Measurements from ENCODE around the gene ZNF205. TPM values are rescaled to one million over a fixed set of nuclear protein-coding genes. Genes with fewer than 3 reads are reported as not detected.

The ZNF205 gene
- total RNA-seq, 1 donor from 2014 or later, result 15.4 TPM

DNA sequence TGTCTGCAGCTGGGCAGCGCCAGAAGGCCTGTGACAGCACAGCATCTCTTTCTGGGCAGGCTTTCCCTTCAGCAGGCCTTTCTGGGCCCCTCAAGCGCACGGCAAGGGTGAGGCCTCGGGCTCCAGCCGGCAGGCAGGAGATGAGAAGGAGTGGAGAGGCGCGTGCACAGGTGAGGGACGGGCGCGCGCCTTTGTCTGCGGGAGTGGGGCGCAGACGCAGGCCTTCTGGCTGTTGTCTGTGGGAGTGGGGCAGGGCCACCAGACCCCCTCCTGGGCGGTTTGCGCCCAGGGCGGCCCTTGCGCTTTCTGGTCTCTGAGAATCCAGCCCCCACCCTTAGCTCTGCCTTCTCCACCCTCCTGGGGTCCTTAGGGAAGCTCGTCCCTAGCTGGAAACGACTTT, 6.5 kb downstream of the ZNF205 start:
- no peaks in the 10 kb centered on the region for H3K27me3 Mint-ChIP-seq (ENCODE audit: low read depth, unreplicated experiment)
- peaks cover 13% of the 10 kb centered on the region for H3K4me1 Mint-ChIP-seq (ENCODE audit: low read depth, unreplicated experiment)
- DNase-seq (ENCODE audit: low read depth), result no peak
- H3K27ac Mint-ChIP-seq (ENCODE audit: unreplicated experiment), result no peak overlapping the region
- H3K27me3 ChIP-seq (ENCODE audit: insufficient read depth, low read length), result no peaks in the 10 kb centered on the region
- no peaks in the 10 kb centered on the region for H3K9me3 Mint-ChIP-seq (ENCODE audit: unreplicated experiment)
- H3K36me3 ChIP-seq (ENCODE audit: insufficient read depth, low read length), result peaks cover 3% of the 10 kb centered on the region
- peaks cover 9% of the 10 kb centered on the region for H3K4me1 ChIP-seq (ENCODE audit: insufficient read depth, low read length)
- no peaks in the 10 kb centered on the region for H3K9me3 ChIP-seq (ENCODE audit: insufficient read depth, low read depth, low read length)
- H3K4me2 ChIP-seq (ENCODE audit: low read length), result no peak overlapping the region
- no peak for FAIRE-seq
- TF ChIP-seq EZH2 (IDR thresholded peaks at IDR 0.05; ENCODE audit: insufficient read depth, low read length), result no peak
- TF ChIP-seq, protein P1, sequence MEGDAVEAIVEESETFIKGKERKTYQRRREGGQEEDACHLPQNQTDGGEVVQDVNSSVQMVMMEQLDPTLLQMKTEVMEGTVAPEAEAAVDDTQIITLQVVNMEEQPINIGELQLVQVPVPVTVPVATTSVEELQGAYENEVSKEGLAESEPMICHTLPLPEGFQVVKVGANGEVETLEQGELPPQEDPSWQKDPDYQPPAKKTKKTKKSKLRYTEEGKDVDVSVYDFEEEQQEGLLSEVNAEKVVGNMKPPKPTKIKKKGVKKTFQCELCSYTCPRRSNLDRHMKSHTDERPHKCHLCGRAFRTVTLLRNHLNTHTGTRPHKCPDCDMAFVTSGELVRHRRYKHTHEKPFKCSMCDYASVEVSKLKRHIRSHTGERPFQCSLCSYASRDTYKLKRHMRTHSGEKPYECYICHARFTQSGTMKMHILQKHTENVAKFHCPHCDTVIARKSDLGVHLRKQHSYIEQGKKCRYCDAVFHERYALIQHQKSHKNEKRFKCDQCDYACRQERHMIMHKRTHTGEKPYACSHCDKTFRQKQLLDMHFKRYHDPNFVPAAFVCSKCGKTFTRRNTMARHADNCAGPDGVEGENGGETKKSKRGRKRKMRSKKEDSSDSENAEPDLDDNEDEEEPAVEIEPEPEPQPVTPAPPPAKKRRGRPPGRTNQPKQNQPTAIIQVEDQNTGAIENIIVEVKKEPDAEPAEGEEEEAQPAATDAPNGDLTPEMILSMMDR (IDR thresholded peaks at IDR 0.05; ENCODE audit: insufficient read depth, low read depth, low read length), result no peak
- H4K20me1 ChIP-seq (ENCODE audit: insufficient read depth, low read length), result peaks cover 9% of the 10 kb centered on the region
- H3K4me3 ChIP-seq (ENCODE audit: insufficient read depth, low read depth, low read length), result no peak overlapping the region
- H2AFZ ChIP-seq (ENCODE audit: low read depth, low read length), result no peak overlapping the region
- H3K9ac ChIP-seq (ENCODE audit: low read length), result no peak overlapping the region
- H3K79me2 ChIP-seq (ENCODE audit: insufficient read depth, low read length), result peaks cover 8% of the 10 kb centered on the region
- no peak overlapping the region for H3K4me3 Mint-ChIP-seq (ENCODE audit: unreplicated experiment)
- H3K36me3 Mint-ChIP-seq (ENCODE audit: low read depth, unreplicated experiment), result no peaks in the 10 kb centered on the region
- H3K27ac ChIP-seq (ENCODE audit: low read depth, low read length), result no peak overlapping the region

DNA sequence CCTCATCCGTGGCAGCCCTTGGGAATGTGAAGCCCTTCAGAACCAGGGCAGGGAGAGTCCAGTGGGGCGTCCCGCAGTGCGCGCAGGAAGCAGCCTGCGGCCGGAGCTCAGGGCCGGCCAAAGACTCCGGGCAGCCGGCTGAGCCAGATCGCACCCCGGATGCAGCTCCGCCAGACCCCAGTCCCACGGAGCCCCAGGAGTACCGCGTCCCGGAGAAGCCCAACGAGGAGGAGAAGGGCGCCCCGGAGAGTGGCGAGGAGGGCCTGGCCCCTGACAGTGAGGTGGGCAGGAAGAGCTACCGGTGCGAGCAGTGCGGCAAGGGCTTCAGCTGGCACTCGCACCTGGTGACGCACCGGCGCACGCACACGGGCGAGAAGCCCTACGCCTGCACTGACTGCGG, 6.9 kb downstream of the ZNF205 start:
- no peak for FAIRE-seq

More for the DNA sequence above, 6.9 kb downstream of the ZNF205 start:
- Histone ChIP-seq H3K4me2 (ENCODE audit: low read length) (no peak overlapping the region), H3K79me2 (ENCODE audit: insufficient read depth, low read length) (peaks cover 4% of the 10 kb centered on the region), H3K27me3 (ENCODE audit: insufficient read depth, low read length) (no peaks in the 10 kb centered on the region), H3K4me1 (ENCODE audit: insufficient read depth, low read length) (peaks cover 6% of the 10 kb centered on the region), H3K9ac (ENCODE audit: low read length) (no peak overlapping the region), H3K4me3 (ENCODE audit: insufficient read depth, low read depth, low read length) (no peak overlapping the region), H3K9me3 (ENCODE audit: insufficient read depth, low read depth, low read length) (no peaks in the 10 kb centered on the region), H2AFZ (ENCODE audit: low read depth, low read length) (no peak overlapping the region), H3K36me3 (ENCODE audit: insufficient read depth, low read length) (peaks cover 3% of the 10 kb centered on the region), H4K20me1 (ENCODE audit: insufficient read depth, low read length) (peaks cover 5% of the 10 kb centered on the region), H3K27ac (ENCODE audit: low read depth, low read length) (no peak overlapping the region)
- H3K4me1 Mint-ChIP-seq (ENCODE audit: low read depth, unreplicated experiment), result peaks cover 8% of the 10 kb centered on the region
- no peak overlapping the region for H3K27ac Mint-ChIP-seq (ENCODE audit: unreplicated experiment)
- H3K4me3 Mint-ChIP-seq (ENCODE audit: unreplicated experiment), result no peak overlapping the region
- TF ChIP-seq, protein P1 (IDR thresholded peaks at IDR 0.05; ENCODE audit: insufficient read depth, low read depth, low read length), result no peak
- no peak for TF ChIP-seq EZH2 (IDR thresholded peaks at IDR 0.05; ENCODE audit: insufficient read depth, low read length)
- no peaks in the 10 kb centered on the region for H3K27me3 Mint-ChIP-seq (ENCODE audit: low read depth, unreplicated experiment)
- no peak for DNase-seq (ENCODE audit: low read depth)
- H3K9me3 Mint-ChIP-seq (ENCODE audit: unreplicated experiment), result no peaks in the 10 kb centered on the region
- H3K36me3 Mint-ChIP-seq (ENCODE audit: low read depth, unreplicated experiment), result no peaks in the 10 kb centered on the region
